Activated CD4-positive, alpha-beta memory T cell treated with anti-CD3 and anti-CD28 coated beads, Interleukin-2, amount 10 ng/mL, durations not matched to agents 7 days and 5 days (primary cell): ENCODE measurements around the gene DOCK6. TPM values are rescaled to one million over a fixed set of nuclear protein-coding genes. Genes with fewer than 3 reads are reported as not detected.

Experiments
- CTCF ChIA-PET: fragments of 350-600 bp; sonication (Branson Sonifier 250); formaldehyde crosslinking; loops from one replicate; lab custom pipeline; 2021; ENCODE audit warnings: antibody characterized with exemption, inconsistent platforms; lab: Charles Lee
- POLR2A ChIA-PET: fragments of 350-600 bp; sonication (Branson Sonifier 250); formaldehyde crosslinking; loops from one replicate; lab custom pipeline; 2021; ENCODE audit warnings: antibody characterized with exemption; lab: Charles Lee
- DNase-seq: peaks from one replicate; pipeline ENCODE4 v3.0.0-alpha.2; 2020
- H3K27ac Mint-ChIP-seq: one replicate; pipeline ENCODE4 v1.8.0; 2021; ENCODE audit warnings: mild to moderate bottlenecking, mixed read lengths
- H3K27me3 Mint-ChIP-seq: one replicate; pipeline ENCODE4 v1.8.0; 2021; ENCODE audit warnings: mixed read lengths
- H3K36me3 Mint-ChIP-seq: one replicate; pipeline ENCODE4 v1.8.0; 2021; ENCODE audit warnings: low read depth, mixed read lengths
- H3K4me1 Mint-ChIP-seq: one replicate; pipeline ENCODE4 v1.8.0; 2021; ENCODE audit warnings: mixed read lengths
- H3K4me3 Mint-ChIP-seq: one replicate; pipeline ENCODE4 v1.8.0; 2021; ENCODE audit warnings: mild to moderate bottlenecking, mixed read lengths
- H3K9me3 Mint-ChIP-seq: one replicate; pipeline ENCODE4 v1.8.0; 2021; ENCODE audit warnings: mixed read lengths
- total RNA-seq, 2 experiments: library from RNA; stranded (reverse); gene quantifications; one replicate each; pipeline ENCODE4 v1.2.3, GENCODE V29; 2021

Gene DOCK6
- total RNA-seq, 2 experiments from 2014 or later: 0.35 to 0.68 TPM

- H3K4me3 Mint-ChIP-seq: no peak overlapping the region
- H3K36me3 Mint-ChIP-seq: no peaks in the 10 kb centered on the region
- H3K4me1 Mint-ChIP-seq: no peaks in the 10 kb centered on the region
- H3K27me3 Mint-ChIP-seq: peaks cover 2% of the 10 kb centered on the region
- no peaks in the 10 kb centered on the region for H3K9me3 Mint-ChIP-seq
- POLR2A ChIA-PET: no interaction called here
- CTCF ChIA-PET: interaction anchor here (0.6 kb wide), 1 partner anchor 129 kb away, joined by 3 read pairs; no protein-coding TSS in a partner anchor
- no peak overlapping the region for H3K27ac Mint-ChIP-seq
- no peak for DNase-seq
Observed at GRCh38 chr19:11251650-11252314, 10.5 kb downstream of the DOCK6 start.

- Mint-ChIP-seq H3K9me3 (no peaks in the 10 kb centered on the region), H3K27ac (no peak overlapping the region), H3K4me1 (no peaks in the 10 kb centered on the region), H3K27me3 (peaks cover 2% of the 10 kb centered on the region), H3K36me3 (no peaks in the 10 kb centered on the region), H3K4me3 (no peak overlapping the region)
- CTCF ChIA-PET: no interaction called here
- POLR2A ChIA-PET: no interaction called here
- DNase-seq: no peak
Observed at GRCh38 chr19:11251217-11251616, 11.1 kb downstream of the DOCK6 start.

GRCh38 chr19:11248852-11249251, 13.5 kb downstream of the DOCK6 start:
- Mint-ChIP-seq H3K27me3 (peaks cover under 1% of the 10 kb centered on the region), H3K27ac (no peak overlapping the region), H3K9me3 (no peaks in the 10 kb centered on the region), H3K4me3 (no peak overlapping the region), H3K4me1 (peaks cover under 1% of the 10 kb centered on the region), H3K36me3 (no peaks in the 10 kb centered on the region)
- POLR2A ChIA-PET: no interaction called here
- DNase-seq: no peak
- CTCF ChIA-PET: no interaction called here

GRCh38 chr19:11247934-11248333, 14.4 kb downstream of the DOCK6 start:
- POLR2A ChIA-PET: no interaction called here
- CTCF ChIA-PET: no interaction called here
- Mint-ChIP-seq H3K27me3 (peaks cover 5% of the 10 kb centered on the region), H3K36me3 (no peaks in the 10 kb centered on the region), H3K9me3 (no peaks in the 10 kb centered on the region), H3K27ac (no peak overlapping the region), H3K4me1 (peaks cover 4% of the 10 kb centered on the region), H3K4me3 (no peak overlapping the region)
- no peak for DNase-seq

- peaks cover 5% of the 10 kb centered on the region for H3K27me3 Mint-ChIP-seq
- H3K36me3 Mint-ChIP-seq: no peaks in the 10 kb centered on the region
- no peak for DNase-seq
- no peak overlapping the region for H3K27ac Mint-ChIP-seq
- CTCF ChIA-PET: no interaction called here
- H3K9me3 Mint-ChIP-seq: no peaks in the 10 kb centered on the region
- peaks cover 4% of the 10 kb centered on the region for H3K4me1 Mint-ChIP-seq
- no peak overlapping the region for H3K4me3 Mint-ChIP-seq
- POLR2A ChIA-PET: no interaction called here
Observed at GRCh38 chr19:11247391-11247790, 14.9 kb downstream of the DOCK6 start.

GRCh38 chr19:11246941-11247340, 15.4 kb downstream of the DOCK6 start:
- Mint-ChIP-seq H3K4me1 (peaks cover 4% of the 10 kb centered on the region), H3K27ac (no peak overlapping the region), H3K9me3 (no peaks in the 10 kb centered on the region), H3K36me3 (no peaks in the 10 kb centered on the region), H3K27me3 (peaks cover 7% of the 10 kb centered on the region), H3K4me3 (no peak overlapping the region)
- POLR2A ChIA-PET: no interaction called here
- DNase-seq: no peak
- CTCF ChIA-PET: no interaction called here

- ChIA-PET CTCF (interaction anchor here (0.7 kb wide), 1 partner anchor 69 kb away, joined by 3 read pairs; no protein-coding TSS in a partner anchor), POLR2A (no interaction called here)
- Mint-ChIP-seq H3K27me3 (peaks cover 9% of the 10 kb centered on the region), H3K4me3 (no peak overlapping the region), H3K4me1 (peaks cover 4% of the 10 kb centered on the region), H3K36me3 (no peaks in the 10 kb centered on the region), H3K9me3 (no peaks in the 10 kb centered on the region), H3K27ac (no peak overlapping the region)
- DNase-seq: no peak
Observed at GRCh38 chr19:11244846-11245589, 17.3 kb downstream of the DOCK6 start.

- no peak overlapping the region for H3K4me3 Mint-ChIP-seq
- peaks cover 4% of the 10 kb centered on the region for H3K4me1 Mint-ChIP-seq
- POLR2A ChIA-PET: interaction anchor here (1.3 kb wide), 1 partner anchor 239 kb away, joined by 4 read pairs; no protein-coding TSS in a partner anchor
Observed at GRCh38 chr19:11243798-11244169, 18.5 kb downstream of the DOCK6 start.

GRCh38 chr19:11242864-11243797, 19.2 kb downstream of the DOCK6 start:
- ChIA-PET POLR2A (interaction anchor here (1.3 kb wide), 1 partner anchor 240 kb away, joined by 4 read pairs; no protein-coding TSS in a partner anchor), CTCF (interaction anchor here (0.6 to 1.8 kb wide), 9 partner anchors 11 to 845 kb away, joined by 3 to 5 read pairs (median 4); partner anchors contain the start of gene SWSAP1)
- Mint-ChIP-seq H3K27ac (no peak overlapping the region), H3K9me3 (peaks cover 3% of the 10 kb centered on the region), H3K36me3 (no peaks in the 10 kb centered on the region), H3K4me1 (peaks cover 4% of the 10 kb centered on the region), H3K4me3 (no peak overlapping the region), H3K27me3 (peaks cover 9% of the 10 kb centered on the region)
- DNase-seq: peak; percentile 87

More at GRCh38 chr19:11243798-11244169, 18.5 kb downstream of the DOCK6 start:
- H3K27me3 Mint-ChIP-seq: peaks cover 9% of the 10 kb centered on the region
- no peaks in the 10 kb centered on the region for H3K9me3 Mint-ChIP-seq
- H3K36me3 Mint-ChIP-seq: no peaks in the 10 kb centered on the region
- no peak for DNase-seq
- CTCF ChIA-PET: interaction anchor here (0.7 to 1.8 kb wide), 5 partner anchors 11 to 846 kb away, joined by 3 to 5 read pairs (median 4); partner anchors contain the start of gene SWSAP1
- H3K27ac Mint-ChIP-seq: no peak overlapping the region

- peaks cover 4% of the 10 kb centered on the region for H3K4me1 Mint-ChIP-seq
- H3K9me3 Mint-ChIP-seq: peaks cover 3% of the 10 kb centered on the region
- POLR2A ChIA-PET: no interaction called here
- H3K27ac Mint-ChIP-seq: no peak overlapping the region
- H3K27me3 Mint-ChIP-seq: peaks cover 9% of the 10 kb centered on the region
- H3K36me3 Mint-ChIP-seq: no peaks in the 10 kb centered on the region
- H3K4me3 Mint-ChIP-seq: no peak overlapping the region
- no peak for DNase-seq
- CTCF ChIA-PET: interaction anchor here (0.8 to 1.3 kb wide), 4 partner anchors 8 to 240 kb away, joined by 3 to 5 read pairs (median 3); partner anchors contain the start of gene SWSAP1
Observed at GRCh38 chr19:11242025-11242424, 20.3 kb downstream of the DOCK6 start.

GRCh38 chr19:11240008-11240444, 22.3 kb downstream of the DOCK6 start:
- POLR2A ChIA-PET: no interaction called here
- CTCF ChIA-PET: no interaction called here
- no peaks in the 10 kb centered on the region for H3K36me3 Mint-ChIP-seq
- no peak overlapping the region for H3K4me3 Mint-ChIP-seq
- peaks cover 4% of the 10 kb centered on the region for H3K4me1 Mint-ChIP-seq
- peaks cover 3% of the 10 kb centered on the region for H3K9me3 Mint-ChIP-seq
- peaks cover 9% of the 10 kb centered on the region for H3K27me3 Mint-ChIP-seq
- DNase-seq: no peak
- H3K27ac Mint-ChIP-seq: no peak overlapping the region

- Mint-ChIP-seq H3K4me1 (peaks cover 4% of the 10 kb centered on the region), H3K36me3 (no peaks in the 10 kb centered on the region), H3K27me3 (peaks cover 9% of the 10 kb centered on the region), H3K9me3 (peaks cover 3% of the 10 kb centered on the region), H3K27ac (no peak within 1 kb of the TSS), H3K4me3 (no peak within 1 kb of the TSS)
- CTCF ChIA-PET: no interaction called here
- POLR2A ChIA-PET: no interaction called here
- DNase-seq: no peak
Observed at GRCh38 chr19:11239377-11240000, 22.8 kb downstream of the DOCK6 start, which contains the start of gene ANGPTL8. Gene ANGPTL8, plus strand, starts transcription at chr19:11239619. Its CDS starts 19 bp downstream, at chr19:11239638.
